ENCODE measurements around the gene LOC128125822.

The LOC128125822 gene

DNA sequence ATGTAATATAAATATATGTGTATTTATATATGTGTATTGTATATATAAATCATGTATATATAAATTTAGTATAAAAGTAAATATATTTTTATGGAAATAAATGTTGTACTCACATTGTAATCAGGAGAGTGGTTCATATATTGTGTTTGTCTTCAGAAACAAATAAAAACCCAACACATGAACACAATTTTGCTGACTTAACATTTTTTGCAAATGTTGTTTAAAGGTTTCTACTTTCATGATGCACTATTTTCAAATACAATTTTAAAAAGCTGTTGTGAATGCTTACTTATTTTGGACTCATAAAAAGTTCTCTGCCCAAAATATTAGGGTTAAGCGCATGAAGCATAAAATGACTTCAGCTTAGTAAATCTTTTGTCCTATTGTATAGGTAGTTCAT is 39.3 kb downstream of the LOC128125822 start:
- no peaks in the 10 kb centered on the region for H3K4me1 ChIP-seq (ENCODE audit: insufficient read depth, low read length)
- no peak overlapping the region for H3K9ac ChIP-seq (ENCODE audit: low read depth, low read length)
- WGBS: 80% methylated on average over 1 of the region's 1 CpG
- H3K4me3 ChIP-seq (ENCODE audit: low read length): no peak overlapping the region
- no peaks in the 10 kb centered on the region for H3K9me3 ChIP-seq (ENCODE audit: insufficient read depth, low read depth, low read length)
- H3K27me3 ChIP-seq (ENCODE audit: insufficient read depth, low read length): no peaks in the 10 kb centered on the region
- H3K27ac ChIP-seq (ENCODE audit: low read depth, low read length): no peak overlapping the region
- H3K36me3 ChIP-seq (ENCODE audit: insufficient read depth, low read length): no peaks in the 10 kb centered on the region

DNA sequence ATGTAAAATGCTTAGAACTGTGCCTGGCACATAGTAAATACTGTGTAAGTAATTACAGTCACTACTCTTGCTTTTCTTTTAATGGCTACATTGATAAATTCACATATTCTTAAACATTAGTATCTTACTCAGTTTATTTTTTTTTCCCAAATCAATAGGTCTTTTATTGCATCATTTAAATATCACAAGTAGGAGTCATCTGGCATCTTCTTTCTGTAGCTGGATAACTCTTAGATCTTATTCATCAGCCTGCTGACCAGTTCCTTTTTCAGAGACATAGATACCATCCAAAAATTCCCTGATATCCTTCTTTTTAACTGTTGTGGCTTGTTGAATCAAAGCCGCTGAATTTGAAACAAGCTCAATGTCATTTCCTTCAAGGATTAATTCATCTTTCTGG is 43.3 kb downstream of the LOC128125822 start:
- Histone ChIP-seq H3K9me3 (ENCODE audit: insufficient read depth, low read depth, low read length) (no peaks in the 10 kb centered on the region), H3K4me1 (ENCODE audit: insufficient read depth, low read length) (no peaks in the 10 kb centered on the region), H3K27me3 (ENCODE audit: insufficient read depth, low read length) (no peaks in the 10 kb centered on the region), H3K4me3 (ENCODE audit: low read length) (no peak overlapping the region), H3K9ac (ENCODE audit: low read depth, low read length) (no peak overlapping the region), H3K27ac (ENCODE audit: low read depth, low read length) (no peak overlapping the region), H3K36me3 (ENCODE audit: insufficient read depth, low read length) (no peaks in the 10 kb centered on the region)
- 100% methylated on average over 1 of the region's 1 CpG for WGBS

All from HUES64 (cell line).